ENCODE measurements around the gene CKM.
"Not testable (repeated sequence)": the region's sequence is repeated elsewhere in the genome, so short reads cannot be mapped to it uniquely, and the experiment has no call there.

CKM gene

DNA sequence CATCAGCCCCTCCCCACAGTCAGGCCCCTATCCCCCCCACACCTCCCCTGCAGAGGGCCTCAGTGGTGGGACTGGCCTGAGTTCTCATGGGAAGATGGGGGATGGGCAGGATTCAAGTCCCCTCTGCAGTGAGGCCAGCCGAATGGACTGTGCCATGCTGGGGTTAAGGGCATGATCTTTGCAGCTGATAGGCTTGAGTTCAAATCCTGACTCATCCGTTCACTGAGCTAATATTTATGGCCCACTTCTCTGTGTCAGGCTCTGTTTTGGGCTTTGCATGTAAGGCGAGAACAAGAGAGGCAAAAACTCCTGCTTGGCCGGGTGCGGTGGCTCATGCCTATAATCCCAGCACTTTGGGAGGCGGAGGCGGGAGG, 51.0 kb downstream of the CKM start:
- H3K4me3 ChIP-seq (ENCODE audit: control insufficient read depth, low read depth, low read length) = no peak overlapping the region
- DNase-seq (ENCODE audit: low read depth) = no peak
- TF ChIP-seq, protein P1, sequence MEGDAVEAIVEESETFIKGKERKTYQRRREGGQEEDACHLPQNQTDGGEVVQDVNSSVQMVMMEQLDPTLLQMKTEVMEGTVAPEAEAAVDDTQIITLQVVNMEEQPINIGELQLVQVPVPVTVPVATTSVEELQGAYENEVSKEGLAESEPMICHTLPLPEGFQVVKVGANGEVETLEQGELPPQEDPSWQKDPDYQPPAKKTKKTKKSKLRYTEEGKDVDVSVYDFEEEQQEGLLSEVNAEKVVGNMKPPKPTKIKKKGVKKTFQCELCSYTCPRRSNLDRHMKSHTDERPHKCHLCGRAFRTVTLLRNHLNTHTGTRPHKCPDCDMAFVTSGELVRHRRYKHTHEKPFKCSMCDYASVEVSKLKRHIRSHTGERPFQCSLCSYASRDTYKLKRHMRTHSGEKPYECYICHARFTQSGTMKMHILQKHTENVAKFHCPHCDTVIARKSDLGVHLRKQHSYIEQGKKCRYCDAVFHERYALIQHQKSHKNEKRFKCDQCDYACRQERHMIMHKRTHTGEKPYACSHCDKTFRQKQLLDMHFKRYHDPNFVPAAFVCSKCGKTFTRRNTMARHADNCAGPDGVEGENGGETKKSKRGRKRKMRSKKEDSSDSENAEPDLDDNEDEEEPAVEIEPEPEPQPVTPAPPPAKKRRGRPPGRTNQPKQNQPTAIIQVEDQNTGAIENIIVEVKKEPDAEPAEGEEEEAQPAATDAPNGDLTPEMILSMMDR (IDR thresholded peaks at IDR 0.05; ENCODE audit: control insufficient read depth, insufficient read depth, low read depth, low read length, missing control alignments) = no peak

- DNase-seq (ENCODE audit: low read depth) = no peak
- H3K4me3 ChIP-seq (ENCODE audit: control insufficient read depth, low read depth, low read length) = no peak overlapping the region
- TF ChIP-seq, protein P1 (IDR thresholded peaks at IDR 0.05; ENCODE audit: control insufficient read depth, insufficient read depth, low read depth, low read length, missing control alignments) = no peak
Observed at GRCh38 chr19:45271098-45271734, 51.5 kb downstream of the CKM start.

- H3K4me3 ChIP-seq (ENCODE audit: control insufficient read depth, low read depth, low read length); DNase-seq (ENCODE audit: low read depth): not testable (repeated sequence)
Observed at GRCh38 chr19:45269939-45270338, 52.7 kb downstream of the CKM start.

- no peak for DNase-seq (ENCODE audit: low read depth)
- no peak overlapping the region for H3K4me3 ChIP-seq (ENCODE audit: control insufficient read depth, low read depth, low read length)
- TF ChIP-seq, protein P1 (IDR thresholded peaks at IDR 0.05; ENCODE audit: control insufficient read depth, insufficient read depth, low read depth, low read length, missing control alignments) = no peak
Observed at GRCh38 chr19:45267296-45267695, 55.4 kb downstream of the CKM start.

DNA sequence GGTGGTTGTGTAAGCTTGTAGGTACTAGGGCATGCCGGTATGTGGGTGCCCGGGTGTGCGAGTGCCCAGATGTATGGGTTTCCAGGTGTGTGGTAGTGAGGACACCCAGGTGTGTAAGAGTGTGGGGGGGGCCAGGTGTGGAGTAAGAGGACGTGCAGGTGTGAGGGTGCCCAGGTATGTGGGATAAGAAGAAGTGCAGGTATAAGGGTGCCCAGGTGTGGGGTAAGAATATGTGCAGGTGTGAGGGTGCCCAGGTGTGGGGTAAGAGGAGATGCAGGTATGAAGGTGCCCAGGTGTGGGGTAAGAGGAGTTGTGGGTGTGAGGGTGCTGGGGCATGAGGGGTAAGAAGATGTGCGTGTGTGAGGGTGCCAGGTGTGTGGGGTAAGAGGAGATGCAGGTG, 57.3 kb downstream of the CKM start:
- no peak for DNase-seq (ENCODE audit: low read depth)
- TF ChIP-seq, protein P1 (IDR thresholded peaks at IDR 0.05; ENCODE audit: control insufficient read depth, insufficient read depth, low read depth, low read length, missing control alignments) = no peak
- H3K4me3 ChIP-seq (ENCODE audit: control insufficient read depth, low read depth, low read length) = no peak overlapping the region

DNA sequence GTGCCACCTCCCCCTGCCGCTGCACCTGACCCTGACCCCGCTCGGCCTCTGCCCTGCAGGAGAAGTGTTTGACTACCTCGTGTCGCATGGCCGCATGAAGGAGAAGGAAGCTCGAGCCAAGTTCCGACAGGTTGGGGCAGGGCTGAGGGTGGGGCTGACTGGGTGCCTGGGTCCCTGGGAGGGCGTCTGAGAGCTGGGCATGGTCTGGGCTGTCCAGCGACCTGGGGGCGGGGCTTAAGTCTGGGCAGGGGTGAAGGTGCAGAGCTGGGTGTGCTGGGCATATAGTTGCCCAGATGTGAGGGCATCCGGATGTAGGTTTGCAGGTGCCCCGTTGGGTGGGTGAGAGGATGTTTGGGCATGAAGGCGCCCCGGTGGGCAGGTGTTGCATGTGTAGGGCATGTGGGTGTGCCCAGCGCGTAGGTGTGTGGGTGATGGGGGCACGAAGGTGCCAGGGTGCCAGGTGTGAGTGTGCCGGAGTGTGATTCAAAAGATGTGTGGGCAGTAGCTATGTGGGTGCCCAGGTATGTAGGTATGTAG, 57.8 kb downstream of the CKM start:
- no peak overlapping the region for H3K4me3 ChIP-seq (ENCODE audit: control insufficient read depth, low read depth, low read length)
- TF ChIP-seq, protein P1 (IDR thresholded peaks at IDR 0.05; ENCODE audit: control insufficient read depth, insufficient read depth, low read depth, low read length, missing control alignments) = no peak
- DNase-seq (ENCODE audit: low read depth) = no peak

DNA sequence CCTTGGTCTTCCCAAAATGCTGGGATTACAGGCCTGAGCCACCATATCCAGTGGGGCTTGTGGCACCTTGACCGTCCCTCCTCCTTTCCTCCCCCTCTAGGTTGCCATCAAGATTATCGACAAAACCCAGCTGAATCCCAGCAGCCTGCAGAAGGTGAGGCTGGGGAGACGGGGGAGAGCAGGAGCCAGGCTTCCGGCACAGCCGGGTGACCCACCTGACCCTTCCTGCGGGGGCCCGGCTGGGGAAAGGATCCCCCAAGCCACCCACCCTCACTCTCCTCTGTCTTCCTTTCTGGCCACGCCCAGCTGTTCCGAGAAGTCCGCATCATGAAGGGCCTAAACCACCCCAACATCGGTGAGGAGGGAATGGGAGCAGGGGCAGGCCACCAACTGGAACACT, 59.7 kb downstream of the CKM start:
- TF ChIP-seq, protein P1 (IDR thresholded peaks at IDR 0.05; ENCODE audit: control insufficient read depth, insufficient read depth, low read depth, low read length, missing control alignments) = no peak

More for the DNA sequence above, 59.7 kb downstream of the CKM start:
- no peak for DNase-seq (ENCODE audit: low read depth)
- no peak overlapping the region for H3K4me3 ChIP-seq (ENCODE audit: control insufficient read depth, low read depth, low read length)
